ENCODE measurements around the gene NFATC2. TPM values are rescaled to one million over a fixed set of nuclear protein-coding genes. Genes with fewer than 3 reads are reported as not detected.

Gene NFATC2
- total RNA-seq, 1 donor from 2014 or later: 3.9 TPM

GRCh38 chr20:51423810-51424209 is 118.7 kb downstream of the NFATC2 start:
- Mint-ChIP-seq H3K4me3 (ENCODE audit: unreplicated experiment) (no peak overlapping the region), H3K27ac (ENCODE audit: unreplicated experiment) (peak overlapping the region; percentile 86), H3K36me3 (ENCODE audit: low read depth, unreplicated experiment) (no peaks in the 10 kb centered on the region), H3K9me3 (ENCODE audit: unreplicated experiment) (no peaks in the 10 kb centered on the region), H3K27me3 (ENCODE audit: low read depth, unreplicated experiment) (no peaks in the 10 kb centered on the region), H3K4me1 (ENCODE audit: low read depth, unreplicated experiment) (peaks cover 34% of the 10 kb centered on the region)
- Histone ChIP-seq H3K36me3 (ENCODE audit: insufficient read depth, low read length) (no peaks in the 10 kb centered on the region), H3K79me2 (ENCODE audit: insufficient read depth, low read length) (no peaks in the 10 kb centered on the region), H3K4me3 (ENCODE audit: insufficient read depth, low read depth, low read length) (no peak overlapping the region), H3K27me3 (ENCODE audit: insufficient read depth, low read length) (no peaks in the 10 kb centered on the region), H3K4me1 (ENCODE audit: insufficient read depth, low read length) (peaks cover 14% of the 10 kb centered on the region), H2AFZ (ENCODE audit: low read depth, low read length) (no peak overlapping the region), H3K4me2 (ENCODE audit: low read length) (no peak overlapping the region), H3K9ac (ENCODE audit: low read length) (no peak overlapping the region), H3K9me3 (ENCODE audit: insufficient read depth, low read depth, low read length) (no peaks in the 10 kb centered on the region), H3K27ac (ENCODE audit: low read depth, low read length) (no peak overlapping the region), H4K20me1 (ENCODE audit: insufficient read depth, low read length) (peaks cover 4% of the 10 kb centered on the region)
- FAIRE-seq (no peak), DNase-seq (ENCODE audit: low read depth) (no peak)
- no peak for TF ChIP-seq EZH2 (IDR thresholded peaks at IDR 0.05; ENCODE audit: insufficient read depth, low read length)
- TF ChIP-seq, protein P1, sequence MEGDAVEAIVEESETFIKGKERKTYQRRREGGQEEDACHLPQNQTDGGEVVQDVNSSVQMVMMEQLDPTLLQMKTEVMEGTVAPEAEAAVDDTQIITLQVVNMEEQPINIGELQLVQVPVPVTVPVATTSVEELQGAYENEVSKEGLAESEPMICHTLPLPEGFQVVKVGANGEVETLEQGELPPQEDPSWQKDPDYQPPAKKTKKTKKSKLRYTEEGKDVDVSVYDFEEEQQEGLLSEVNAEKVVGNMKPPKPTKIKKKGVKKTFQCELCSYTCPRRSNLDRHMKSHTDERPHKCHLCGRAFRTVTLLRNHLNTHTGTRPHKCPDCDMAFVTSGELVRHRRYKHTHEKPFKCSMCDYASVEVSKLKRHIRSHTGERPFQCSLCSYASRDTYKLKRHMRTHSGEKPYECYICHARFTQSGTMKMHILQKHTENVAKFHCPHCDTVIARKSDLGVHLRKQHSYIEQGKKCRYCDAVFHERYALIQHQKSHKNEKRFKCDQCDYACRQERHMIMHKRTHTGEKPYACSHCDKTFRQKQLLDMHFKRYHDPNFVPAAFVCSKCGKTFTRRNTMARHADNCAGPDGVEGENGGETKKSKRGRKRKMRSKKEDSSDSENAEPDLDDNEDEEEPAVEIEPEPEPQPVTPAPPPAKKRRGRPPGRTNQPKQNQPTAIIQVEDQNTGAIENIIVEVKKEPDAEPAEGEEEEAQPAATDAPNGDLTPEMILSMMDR (IDR thresholded peaks at IDR 0.05; ENCODE audit: insufficient read depth, low read depth, low read length): no peak

DNA sequence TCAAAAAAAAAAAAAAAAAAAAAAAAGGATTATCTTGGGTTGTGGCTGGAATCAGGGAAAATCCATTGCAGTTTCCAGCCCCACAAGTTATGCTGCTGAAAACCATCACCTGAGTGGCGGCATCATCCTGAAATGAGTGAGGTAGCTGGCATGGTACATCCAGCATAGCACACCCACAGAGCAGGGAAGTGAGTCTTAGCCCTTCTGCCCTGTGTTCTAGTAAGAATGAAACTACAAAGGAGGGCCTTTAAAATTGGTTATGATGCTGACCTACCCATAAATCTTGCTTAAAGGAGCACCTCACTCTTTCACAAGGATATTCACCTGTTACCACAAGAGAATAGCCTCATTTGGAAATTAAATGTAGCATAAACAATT is 119.2 kb downstream of the NFATC2 start:
- no peak overlapping the region for H3K4me2 ChIP-seq (ENCODE audit: low read length)
- FAIRE-seq (no peak), DNase-seq (ENCODE audit: low read depth) (no peak)
- Mint-ChIP-seq H3K27me3 (ENCODE audit: low read depth, unreplicated experiment) (no peaks in the 10 kb centered on the region), H3K27ac (ENCODE audit: unreplicated experiment) (no peak overlapping the region), H3K4me3 (ENCODE audit: unreplicated experiment) (no peak overlapping the region), H3K9me3 (ENCODE audit: unreplicated experiment) (no peaks in the 10 kb centered on the region), H3K36me3 (ENCODE audit: low read depth, unreplicated experiment) (no peaks in the 10 kb centered on the region), H3K4me1 (ENCODE audit: low read depth, unreplicated experiment) (peaks cover 30% of the 10 kb centered on the region)
- no peak overlapping the region for H3K4me3 ChIP-seq (ENCODE audit: insufficient read depth, low read depth, low read length)
- no peaks in the 10 kb centered on the region for H3K27me3 ChIP-seq (ENCODE audit: insufficient read depth, low read length)
- no peaks in the 10 kb centered on the region for H3K79me2 ChIP-seq (ENCODE audit: insufficient read depth, low read length)
- no peak overlapping the region for H2AFZ ChIP-seq (ENCODE audit: low read depth, low read length)
- H3K9ac ChIP-seq (ENCODE audit: low read length): no peak overlapping the region
- no peak overlapping the region for H3K27ac ChIP-seq (ENCODE audit: low read depth, low read length)
- peaks cover 4% of the 10 kb centered on the region for H4K20me1 ChIP-seq (ENCODE audit: insufficient read depth, low read length)
- no peaks in the 10 kb centered on the region for H3K36me3 ChIP-seq (ENCODE audit: insufficient read depth, low read length)
- H3K4me1 ChIP-seq (ENCODE audit: insufficient read depth, low read length): peaks cover 9% of the 10 kb centered on the region
- TF ChIP-seq, protein P1 (IDR thresholded peaks at IDR 0.05; ENCODE audit: insufficient read depth, low read depth, low read length): no peak
- TF ChIP-seq EZH2 (IDR thresholded peaks at IDR 0.05; ENCODE audit: insufficient read depth, low read length): no peak
- H3K9me3 ChIP-seq (ENCODE audit: insufficient read depth, low read depth, low read length): no peaks in the 10 kb centered on the region

- H3K27ac Mint-ChIP-seq (ENCODE audit: unreplicated experiment): no peak overlapping the region
- peaks cover 25% of the 10 kb centered on the region for H3K4me1 Mint-ChIP-seq (ENCODE audit: low read depth, unreplicated experiment)
- Histone ChIP-seq H3K9ac (ENCODE audit: low read length) (no peak overlapping the region), H3K27ac (ENCODE audit: low read depth, low read length) (no peak overlapping the region), H2AFZ (ENCODE audit: low read depth, low read length) (no peak overlapping the region), H3K4me2 (ENCODE audit: low read length) (no peak overlapping the region), H3K9me3 (ENCODE audit: insufficient read depth, low read depth, low read length) (no peaks in the 10 kb centered on the region), H3K36me3 (ENCODE audit: insufficient read depth, low read length) (no peaks in the 10 kb centered on the region), H4K20me1 (ENCODE audit: insufficient read depth, low read length) (peaks cover under 1% of the 10 kb centered on the region), H3K4me3 (ENCODE audit: insufficient read depth, low read depth, low read length) (no peak overlapping the region), H3K27me3 (ENCODE audit: insufficient read depth, low read length) (no peaks in the 10 kb centered on the region), H3K4me1 (ENCODE audit: insufficient read depth, low read length) (peaks cover 4% of the 10 kb centered on the region), H3K79me2 (ENCODE audit: insufficient read depth, low read length) (no peaks in the 10 kb centered on the region)
- no peaks in the 10 kb centered on the region for H3K27me3 Mint-ChIP-seq (ENCODE audit: low read depth, unreplicated experiment)
- H3K36me3 Mint-ChIP-seq (ENCODE audit: low read depth, unreplicated experiment): no peaks in the 10 kb centered on the region
- H3K4me3 Mint-ChIP-seq (ENCODE audit: unreplicated experiment): no peak overlapping the region
- H3K9me3 Mint-ChIP-seq (ENCODE audit: unreplicated experiment): no peaks in the 10 kb centered on the region
- FAIRE-seq (no peak), DNase-seq (ENCODE audit: low read depth) (no peak)
- no peak for TF ChIP-seq EZH2 (IDR thresholded peaks at IDR 0.05; ENCODE audit: insufficient read depth, low read length)
- TF ChIP-seq, protein P1 (IDR thresholded peaks at IDR 0.05; ENCODE audit: insufficient read depth, low read depth, low read length): no peak
Measured at GRCh38 chr20:51422514-51423289, 119.8 kb downstream of the NFATC2 start.

Data from astrocyte (in vitro differentiated cells and primary cell).